Nephron (organoid): ENCODE results near the gene ZNHIT3.

Experiments used
- H3K27ac Mint-ChIP-seq, 3 experiments: 2 replicates each; pipeline ENCODE4 v1.8.0; 2020; ENCODE audit warnings: mixed read lengths in 3 of 3, mild to moderate bottlenecking in 2 of 3, moderate library complexity in 1 of 3
- H3K27me3 Mint-ChIP-seq: 2 replicates; pipeline ENCODE4 v1.8.0; 2021; ENCODE audit warnings: low read depth, mild to moderate bottlenecking, moderate library complexity, mixed read lengths
- H3K36me3 Mint-ChIP-seq: 2 replicates; pipeline ENCODE4 v1.8.0; 2020; ENCODE audit warnings: low read depth, mixed read lengths
- H3K4me1 Mint-ChIP-seq: 2 replicates; pipeline ENCODE4 v1.8.0; 2020; ENCODE audit warnings: mixed read lengths
- H3K4me3 Mint-ChIP-seq, 3 experiments: 2 replicates each; pipeline ENCODE4 v1.8.0; 2020; ENCODE audit warnings: mild to moderate bottlenecking in 3 of 3, mixed read lengths in 3 of 3, moderate library complexity in 2 of 3
- H3K9me3 Mint-ChIP-seq: 2 replicates; pipeline ENCODE4 v1.8.0; 2020; ENCODE audit warnings: mixed read lengths
- CTCF ChIP-seq, 3 experiments: fragments of 200-600 bp; sonication (generic); IDR thresholded peaks; one replicate each; pipeline ENCODE4 v1.5.0; 2021; ENCODE audit warnings: antibody characterized with exemption in 3 of 3; ENCODE audit not compliant: unreplicated experiment in 3 of 3

ZNHIT3 gene

GRCh38 chr17:36469733-36470132 lies 16.7 kb upstream of the ZNHIT3 start:
- H3K27me3 Mint-ChIP-seq, result peaks cover 86% of the 10 kb centered on the region

GRCh38 chr17:36470499-36470898 lies 16.0 kb upstream of the ZNHIT3 start:
- no peaks in the 10 kb centered on the region for H3K36me3 Mint-ChIP-seq
- H3K4me3 Mint-ChIP-seq, result no peak overlapping the region
- no peak overlapping the region for H3K27ac Mint-ChIP-seq
- peaks cover 86% of the 10 kb centered on the region for H3K27me3 Mint-ChIP-seq
- TF ChIP-seq CTCF (IDR thresholded peaks at IDR 0.05; ENCODE audit: unreplicated experiment in 3 of 3), result no peak
- H3K4me1 Mint-ChIP-seq, result no peaks in the 10 kb centered on the region
- H3K9me3 Mint-ChIP-seq, result no peaks in the 10 kb centered on the region

More at GRCh38 chr17:36469733-36470132, 16.7 kb upstream of the ZNHIT3 start:
- Mint-ChIP-seq H3K9me3 (no peaks in the 10 kb centered on the region), H3K4me1 (no peaks in the 10 kb centered on the region), H3K27ac (no peak overlapping the region), H3K4me3 (no peak overlapping the region), H3K36me3 (no peaks in the 10 kb centered on the region)
- no peak for TF ChIP-seq CTCF (IDR thresholded peaks at IDR 0.05; ENCODE audit: unreplicated experiment in 3 of 3)

- Mint-ChIP-seq H3K36me3 (no peaks in the 10 kb centered on the region), H3K27me3 (peaks cover 92% of the 10 kb centered on the region), H3K4me3 (no peak overlapping the region), H3K9me3 (no peaks in the 10 kb centered on the region), H3K27ac (no peak overlapping the region), H3K4me1 (no peaks in the 10 kb centered on the region)
- no peak for TF ChIP-seq CTCF (IDR thresholded peaks at IDR 0.05; ENCODE audit: unreplicated experiment in 3 of 3)
These were observed 11.9 kb upstream of the ZNHIT3 start for GRCh38 chr17:36474571-36474970.

- Mint-ChIP-seq H3K4me1 (no peaks in the 10 kb centered on the region), H3K4me3 (no peak overlapping the region), H3K27ac (no peak overlapping the region), H3K27me3 (peaks cover 90% of the 10 kb centered on the region), H3K9me3 (no peaks in the 10 kb centered on the region), H3K36me3 (no peaks in the 10 kb centered on the region)
- no peak for TF ChIP-seq CTCF (IDR thresholded peaks at IDR 0.05; ENCODE audit: unreplicated experiment in 3 of 3)
These were observed 11.0 kb upstream of the ZNHIT3 start for GRCh38 chr17:36475346-36475970.

- H3K9me3 Mint-ChIP-seq, result no peaks in the 10 kb centered on the region
- TF ChIP-seq CTCF (IDR thresholded peaks at IDR 0.05; ENCODE audit: unreplicated experiment in 3 of 3), result no peak
- H3K27ac Mint-ChIP-seq, result no peak overlapping the region
- H3K4me3 Mint-ChIP-seq, result peak overlapping the region; percentile 20 to 54 (median 46)
- H3K36me3 Mint-ChIP-seq, result peaks cover 4% of the 10 kb centered on the region
- peaks cover 20% of the 10 kb centered on the region for H3K4me1 Mint-ChIP-seq
- peaks cover 71% of the 10 kb centered on the region for H3K27me3 Mint-ChIP-seq
These were observed 4.7 kb upstream of the ZNHIT3 start for GRCh38 chr17:36481829-36482228.
